GM23338 (cell line): ENCODE data around the gene ADAMTS10. TPM values are rescaled to one million over a fixed set of nuclear protein-coding genes. Genes with fewer than 3 reads are reported as not detected.

Experiments used
- ATAC-seq: fragments of 200-7000 bp; cut with Tn5 transposase; 3 replicates; pipeline ENCODE4 v1.9.1; 2020
- DNase-seq: peaks from one replicate; pipeline ENCODE4 v3.0.0-alpha.2; 2015; ENCODE audit warnings: low spot score
- H2AFZ ChIP-seq: fragments of 200-600 bp; sonication (generic); 2 replicates; pipeline ENCODE4 v1.8.0; 2016; ENCODE audit warnings: antibody characterized with exemption, mild to moderate bottlenecking, moderate library complexity
- H3F3A ChIP-seq: fragments of 200-600 bp; sonication (generic); replicated peaks from 2 replicates; pipeline ENCODE4 v1.8.0; 2017; ENCODE audit warnings: antibody characterized with exemption, mixed run types, low read depth
- H3K27ac ChIP-seq: fragments of 200-600 bp; sonication (generic); 2 replicates; pipeline ENCODE4 v1.6.1; 2016; ENCODE audit warnings: low read depth
- H3K27me3 ChIP-seq: fragments of 200-600 bp; sonication (generic); 2 replicates; pipeline ENCODE4 v1.8.0; 2016; ENCODE audit warnings: mild to moderate bottlenecking, mixed run types, moderate library complexity; ENCODE audit not compliant: insufficient read depth
- H3K36me3 ChIP-seq: fragments of 200-600 bp; sonication (generic); 2 replicates; pipeline ENCODE4 v1.8.0; 2016; ENCODE audit warnings: mild to moderate bottlenecking; ENCODE audit not compliant: insufficient read depth
- H3K4me1 ChIP-seq: fragments of 200-600 bp; sonication (generic); 2 replicates; pipeline ENCODE4 v1.8.0; 2016; ENCODE audit warnings: mild to moderate bottlenecking, moderate library complexity; ENCODE audit not compliant: insufficient read depth
- H3K4me2 ChIP-seq: fragments of 200-600 bp; sonication (generic); 2 replicates; pipeline ENCODE4 v1.7.1; 2017; ENCODE audit warnings: mixed run types
- H3K4me3 ChIP-seq: fragments of 200-600 bp; sonication (generic); 2 replicates; pipeline ENCODE4 v1.6.1; 2016; ENCODE audit warnings: mixed run types
- H3K79me2 ChIP-seq: fragments of 200-600 bp; sonication (generic); replicated peaks from 2 replicates; pipeline ENCODE4 v1.8.0; 2017; ENCODE audit warnings: mild to moderate bottlenecking; ENCODE audit not compliant: insufficient read depth
- H3K9me2 ChIP-seq: fragments of 200-600 bp; sonication (generic); 2 replicates; pipeline ENCODE4 v1.8.0; 2017; ENCODE audit not compliant: insufficient read depth
- H4K20me1 ChIP-seq: fragments of 200-600 bp; sonication (generic); replicated peaks from 2 replicates; pipeline ENCODE4 v1.8.0; 2017; ENCODE audit warnings: mild to moderate bottlenecking; ENCODE audit not compliant: insufficient read depth
- H3K27ac Mint-ChIP-seq: 2 replicates; pipeline ENCODE4 v1.8.0; 2020; ENCODE audit warnings: inconsistent platforms, mild to moderate bottlenecking, moderate library complexity, mixed read lengths
- H3K27me3 Mint-ChIP-seq: 3 replicates; pipeline ENCODE4 v1.8.0; 2022; ENCODE audit warnings: low read depth, mild to moderate bottlenecking, moderate library complexity, mixed read lengths, inconsistent platforms; ENCODE audit not compliant: insufficient read depth, poor library complexity
- H3K36me3 Mint-ChIP-seq: 3 replicates; pipeline ENCODE4 v1.8.0; 2021; ENCODE audit warnings: low read depth, mild to moderate bottlenecking, inconsistent platforms, moderate library complexity, mixed read lengths
- H3K4me1 Mint-ChIP-seq: 3 replicates; pipeline ENCODE4 v1.8.0; 2020; ENCODE audit warnings: mild to moderate bottlenecking, inconsistent platforms, mixed read lengths
- H3K4me3 Mint-ChIP-seq: 3 replicates; pipeline ENCODE4 v1.8.0; 2021; ENCODE audit warnings: moderate library complexity, mild to moderate bottlenecking, inconsistent platforms, mixed read lengths
- H3K9me3 Mint-ChIP-seq: 3 replicates; pipeline ENCODE4 v1.8.0; 2020; ENCODE audit warnings: moderate library complexity, mild to moderate bottlenecking, inconsistent platforms, mixed read lengths
- CREB1 ChIP-seq: fragments of 250-450 bp; sonication (Bioruptor Pico); IDR thresholded peaks from 2 replicates; pipeline ENCODE4 v1.5.0; 2020; ENCODE audit warnings: low read depth, mild to moderate bottlenecking, moderate library complexity
- EZH2 ChIP-seq: fragments of 200-600 bp; sonication (generic); IDR thresholded peaks from one replicate; pipeline ENCODE4 v1.8.0; 2017; ENCODE audit warnings: antibody characterized with exemption, mild to moderate bottlenecking, low read depth; ENCODE audit not compliant: unreplicated experiment
- EZH2phosphoT487 ChIP-seq: fragments of 200-600 bp; sonication (generic); IDR thresholded peaks from one replicate; pipeline ENCODE4 v1.8.1; 2018; ENCODE audit warnings: antibody characterized with exemption; ENCODE audit not compliant: unreplicated experiment
- JUNB ChIP-seq: IDR thresholded peaks from one replicate; pipeline ENCODE4 v1.6.1; 2016; ENCODE audit warnings: antibody characterized with exemption; ENCODE audit not compliant: unreplicated experiment
- NANOG ChIP-seq: IDR thresholded peaks from 2 replicates; pipeline ENCODE4 v1.6.1; 2016; ENCODE audit warnings: antibody characterized with exemption, borderline replicate concordance
- POLR2AphosphoS5 ChIP-seq: IDR thresholded peaks from 2 replicates; pipeline ENCODE4 v1.6.1; 2016; ENCODE audit warnings: antibody characterized with exemption, low read depth
- STAT1 ChIP-seq: IDR thresholded peaks from one replicate; pipeline ENCODE4 v1.6.1; 2016; ENCODE audit warnings: antibody characterized with exemption; ENCODE audit not compliant: unreplicated experiment
- ZNF331 ChIP-seq: fragments of 250-450 bp; sonication (Bioruptor Pico); IDR thresholded peaks from 2 replicates; pipeline ENCODE4 v1.5.0; 2020; ENCODE audit warnings: low read depth, mild to moderate bottlenecking, moderate library complexity
- polyA plus RNA-seq: library from polyadenylated mRNA; unstranded; fragments of >200 nt; fragmentation: Nextera tagmentation; extraction: Ambion mirVana; gene quantifications from 2 replicates; pipeline ENCODE4 v1.2.1, GENCODE V29; 2016
- total RNA-seq: library from RNA; depleted of rRNA; stranded (reverse); fragments of >200 nt; shearing (Covaris generic); gene quantifications from 2 replicates; pipeline ENCODE4 v1.2.3, GENCODE V29; 2014
- TF ChIP-seq, protein P1 (sequence below): IDR thresholded peaks from 2 replicates; pipeline ENCODE4 v1.6.1; 2016; ENCODE audit warnings: antibody characterized with exemption
- TF ChIP-seq, protein P2 (sequence below): fragments of 250-450 bp; sonication (Bioruptor Pico); IDR thresholded peaks from 2 replicates; pipeline ENCODE4 v1.5.0; 2020; ENCODE audit warnings: mild to moderate bottlenecking, moderate library complexity
- TF ChIP-seq, protein P3 (sequence below): IDR thresholded peaks from one replicate; pipeline ENCODE4 v1.6.1; 2018; ENCODE audit warnings: antibody characterized with exemption; ENCODE audit not compliant: unreplicated experiment
- TF ChIP-seq, protein P4 (sequence below), 2 experiments: fragments of 200-600 bp in 1 of 2; sonication (generic) in 1 of 2; conservative IDR thresholded peaks; 2 replicates each; pipeline versions ENCODE4 v1.5.1 to v1.6.1; 2016 to 2017; ENCODE audit warnings: antibody characterized with exemption in 2 of 2, low read depth in 2 of 2, mild to moderate bottlenecking in 2 of 2, moderate library complexity in 1 of 2

Gene ADAMTS10
- total and polyA plus RNA-seq, 2 experiments from 2014 or later: 5.0 to 25.9 TPM

DNA sequence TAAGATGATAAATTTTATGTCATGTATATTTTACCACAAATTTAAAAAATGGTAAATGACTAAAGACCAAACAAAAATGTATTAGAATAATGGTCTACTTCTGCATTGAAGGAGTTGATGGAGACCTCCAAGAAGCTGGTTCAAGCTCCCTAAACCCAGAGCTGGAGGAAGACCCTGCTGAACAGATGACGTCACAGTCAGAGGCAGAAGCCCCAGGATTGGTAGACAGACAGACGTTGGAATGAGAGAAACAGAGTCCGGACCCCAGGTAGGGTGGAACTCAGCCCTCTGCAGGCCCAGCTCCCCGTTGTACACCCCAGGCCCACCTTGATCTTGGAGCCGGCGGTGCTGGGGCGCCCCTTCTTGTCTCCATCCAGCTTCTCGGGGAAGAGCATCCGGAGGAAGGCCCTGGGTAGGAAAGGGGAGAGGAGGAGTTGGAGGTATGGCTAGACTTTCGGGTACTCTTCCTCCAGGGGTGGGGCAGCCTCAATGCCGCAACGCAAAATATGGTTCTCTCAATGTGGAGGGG, 70.8 kb downstream of the ADAMTS10 start:
- no peaks in the 10 kb centered on the region for H3K36me3 Mint-ChIP-seq
- H3K4me1 Mint-ChIP-seq: no peaks in the 10 kb centered on the region
- H3K9me3 Mint-ChIP-seq: no peaks in the 10 kb centered on the region
- TF ChIP-seq CREB1 (no peak), EZH2phosphoT487 (no peak), STAT1 (no peak), EZH2 (no peak), NANOG (no peak), JUNB (no peak), ZNF331 (no peak), POLR2AphosphoS5 (no peak)
- TF ChIP-seq, protein P1, sequence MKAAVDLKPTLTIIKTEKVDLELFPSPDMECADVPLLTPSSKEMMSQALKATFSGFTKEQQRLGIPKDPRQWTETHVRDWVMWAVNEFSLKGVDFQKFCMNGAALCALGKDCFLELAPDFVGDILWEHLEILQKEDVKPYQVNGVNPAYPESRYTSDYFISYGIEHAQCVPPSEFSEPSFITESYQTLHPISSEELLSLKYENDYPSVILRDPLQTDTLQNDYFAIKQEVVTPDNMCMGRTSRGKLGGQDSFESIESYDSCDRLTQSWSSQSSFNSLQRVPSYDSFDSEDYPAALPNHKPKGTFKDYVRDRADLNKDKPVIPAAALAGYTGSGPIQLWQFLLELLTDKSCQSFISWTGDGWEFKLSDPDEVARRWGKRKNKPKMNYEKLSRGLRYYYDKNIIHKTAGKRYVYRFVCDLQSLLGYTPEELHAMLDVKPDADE: no peak
- TF ChIP-seq, protein P2, sequence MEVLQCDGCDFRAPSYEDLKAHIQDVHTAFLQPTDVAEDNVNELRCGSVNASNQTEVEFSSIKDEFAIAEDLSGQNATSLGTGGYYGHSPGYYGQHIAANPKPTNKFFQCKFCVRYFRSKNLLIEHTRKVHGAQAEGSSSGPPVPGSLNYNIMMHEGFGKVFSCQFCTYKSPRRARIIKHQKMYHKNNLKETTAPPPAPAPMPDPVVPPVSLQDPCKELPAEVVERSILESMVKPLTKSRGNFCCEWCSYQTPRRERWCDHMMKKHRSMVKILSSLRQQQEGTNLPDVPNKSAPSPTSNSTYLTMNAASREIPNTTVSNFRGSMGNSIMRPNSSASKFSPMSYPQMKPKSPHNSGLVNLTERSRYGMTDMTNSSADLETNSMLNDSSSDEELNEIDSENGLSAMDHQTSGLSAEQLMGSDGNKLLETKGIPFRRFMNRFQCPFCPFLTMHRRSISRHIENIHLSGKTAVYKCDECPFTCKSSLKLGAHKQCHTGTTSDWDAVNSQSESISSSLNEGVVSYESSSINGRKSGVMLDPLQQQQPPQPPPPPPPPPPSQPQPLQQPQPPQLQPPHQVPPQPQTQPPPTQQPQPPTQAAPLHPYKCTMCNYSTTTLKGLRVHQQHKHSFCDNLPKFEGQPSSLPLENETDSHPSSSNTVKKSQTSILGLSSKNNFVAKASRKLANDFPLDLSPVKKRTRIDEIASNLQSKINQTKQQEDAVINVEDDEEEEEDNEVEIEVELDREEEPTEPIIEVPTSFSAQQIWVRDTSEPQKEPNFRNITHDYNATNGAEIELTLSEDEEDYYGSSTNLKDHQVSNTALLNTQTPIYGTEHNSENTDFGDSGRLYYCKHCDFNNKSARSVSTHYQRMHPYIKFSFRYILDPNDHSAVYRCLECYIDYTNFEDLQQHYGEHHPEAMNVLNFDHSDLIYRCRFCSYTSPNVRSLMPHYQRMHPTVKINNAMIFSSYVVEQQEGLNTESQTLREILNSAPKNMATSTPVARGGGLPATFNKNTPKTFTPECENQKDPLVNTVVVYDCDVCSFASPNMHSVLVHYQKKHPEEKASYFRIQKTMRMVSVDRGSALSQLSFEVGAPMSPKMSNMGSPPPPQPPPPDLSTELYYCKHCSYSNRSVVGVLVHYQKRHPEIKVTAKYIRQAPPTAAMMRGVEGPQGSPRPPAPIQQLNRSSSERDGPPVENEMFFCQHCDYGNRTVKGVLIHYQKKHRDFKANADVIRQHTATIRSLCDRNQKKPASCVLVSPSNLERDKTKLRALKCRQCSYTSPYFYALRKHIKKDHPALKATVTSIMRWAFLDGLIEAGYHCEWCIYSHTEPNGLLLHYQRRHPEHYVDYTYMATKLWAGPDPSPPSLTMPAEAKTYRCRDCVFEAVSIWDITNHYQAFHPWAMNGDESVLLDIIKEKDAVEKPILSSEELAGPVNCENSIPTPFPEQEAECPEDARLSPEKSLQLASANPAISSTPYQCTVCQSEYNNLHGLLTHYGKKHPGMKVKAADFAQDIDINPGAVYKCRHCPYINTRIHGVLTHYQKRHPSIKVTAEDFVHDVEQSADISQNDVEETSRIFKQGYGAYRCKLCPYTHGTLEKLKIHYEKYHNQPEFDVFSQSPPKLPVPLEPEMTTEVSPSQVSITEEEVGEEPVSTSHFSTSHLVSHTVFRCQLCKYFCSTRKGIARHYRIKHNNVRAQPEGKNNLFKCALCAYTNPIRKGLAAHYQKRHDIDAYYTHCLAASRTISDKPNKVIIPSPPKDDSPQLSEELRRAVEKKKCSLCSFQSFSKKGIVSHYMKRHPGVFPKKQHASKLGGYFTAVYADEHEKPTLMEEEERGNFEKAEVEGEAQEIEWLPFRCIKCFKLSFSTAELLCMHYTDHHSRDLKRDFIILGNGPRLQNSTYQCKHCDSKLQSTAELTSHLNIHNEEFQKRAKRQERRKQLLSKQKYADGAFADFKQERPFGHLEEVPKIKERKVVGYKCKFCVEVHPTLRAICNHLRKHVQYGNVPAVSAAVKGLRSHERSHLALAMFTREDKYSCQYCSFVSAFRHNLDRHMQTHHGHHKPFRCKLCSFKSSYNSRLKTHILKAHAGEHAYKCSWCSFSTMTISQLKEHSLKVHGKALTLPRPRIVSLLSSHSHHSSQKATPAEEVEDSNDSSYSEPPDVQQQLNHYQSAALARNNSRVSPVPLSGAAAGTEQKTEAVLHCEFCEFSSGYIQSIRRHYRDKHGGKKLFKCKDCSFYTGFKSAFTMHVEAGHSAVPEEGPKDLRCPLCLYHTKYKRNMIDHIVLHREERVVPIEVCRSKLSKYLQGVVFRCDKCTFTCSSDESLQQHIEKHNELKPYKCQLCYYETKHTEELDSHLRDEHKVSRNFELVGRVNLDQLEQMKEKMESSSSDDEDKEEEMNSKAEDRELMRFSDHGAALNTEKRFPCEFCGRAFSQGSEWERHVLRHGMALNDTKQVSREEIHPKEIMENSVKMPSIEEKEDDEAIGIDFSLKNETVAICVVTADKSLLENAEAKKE (CRISPR knock-in tag): no peak
- TF ChIP-seq, protein P3, sequence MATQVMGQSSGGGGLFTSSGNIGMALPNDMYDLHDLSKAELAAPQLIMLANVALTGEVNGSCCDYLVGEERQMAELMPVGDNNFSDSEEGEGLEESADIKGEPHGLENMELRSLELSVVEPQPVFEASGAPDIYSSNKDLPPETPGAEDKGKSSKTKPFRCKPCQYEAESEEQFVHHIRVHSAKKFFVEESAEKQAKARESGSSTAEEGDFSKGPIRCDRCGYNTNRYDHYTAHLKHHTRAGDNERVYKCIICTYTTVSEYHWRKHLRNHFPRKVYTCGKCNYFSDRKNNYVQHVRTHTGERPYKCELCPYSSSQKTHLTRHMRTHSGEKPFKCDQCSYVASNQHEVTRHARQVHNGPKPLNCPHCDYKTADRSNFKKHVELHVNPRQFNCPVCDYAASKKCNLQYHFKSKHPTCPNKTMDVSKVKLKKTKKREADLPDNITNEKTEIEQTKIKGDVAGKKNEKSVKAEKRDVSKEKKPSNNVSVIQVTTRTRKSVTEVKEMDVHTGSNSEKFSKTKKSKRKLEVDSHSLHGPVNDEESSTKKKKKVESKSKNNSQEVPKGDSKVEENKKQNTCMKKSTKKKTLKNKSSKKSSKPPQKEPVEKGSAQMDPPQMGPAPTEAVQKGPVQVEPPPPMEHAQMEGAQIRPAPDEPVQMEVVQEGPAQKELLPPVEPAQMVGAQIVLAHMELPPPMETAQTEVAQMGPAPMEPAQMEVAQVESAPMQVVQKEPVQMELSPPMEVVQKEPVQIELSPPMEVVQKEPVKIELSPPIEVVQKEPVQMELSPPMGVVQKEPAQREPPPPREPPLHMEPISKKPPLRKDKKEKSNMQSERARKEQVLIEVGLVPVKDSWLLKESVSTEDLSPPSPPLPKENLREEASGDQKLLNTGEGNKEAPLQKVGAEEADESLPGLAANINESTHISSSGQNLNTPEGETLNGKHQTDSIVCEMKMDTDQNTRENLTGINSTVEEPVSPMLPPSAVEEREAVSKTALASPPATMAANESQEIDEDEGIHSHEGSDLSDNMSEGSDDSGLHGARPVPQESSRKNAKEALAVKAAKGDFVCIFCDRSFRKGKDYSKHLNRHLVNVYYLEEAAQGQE: no peak
- TF ChIP-seq, protein P4, sequence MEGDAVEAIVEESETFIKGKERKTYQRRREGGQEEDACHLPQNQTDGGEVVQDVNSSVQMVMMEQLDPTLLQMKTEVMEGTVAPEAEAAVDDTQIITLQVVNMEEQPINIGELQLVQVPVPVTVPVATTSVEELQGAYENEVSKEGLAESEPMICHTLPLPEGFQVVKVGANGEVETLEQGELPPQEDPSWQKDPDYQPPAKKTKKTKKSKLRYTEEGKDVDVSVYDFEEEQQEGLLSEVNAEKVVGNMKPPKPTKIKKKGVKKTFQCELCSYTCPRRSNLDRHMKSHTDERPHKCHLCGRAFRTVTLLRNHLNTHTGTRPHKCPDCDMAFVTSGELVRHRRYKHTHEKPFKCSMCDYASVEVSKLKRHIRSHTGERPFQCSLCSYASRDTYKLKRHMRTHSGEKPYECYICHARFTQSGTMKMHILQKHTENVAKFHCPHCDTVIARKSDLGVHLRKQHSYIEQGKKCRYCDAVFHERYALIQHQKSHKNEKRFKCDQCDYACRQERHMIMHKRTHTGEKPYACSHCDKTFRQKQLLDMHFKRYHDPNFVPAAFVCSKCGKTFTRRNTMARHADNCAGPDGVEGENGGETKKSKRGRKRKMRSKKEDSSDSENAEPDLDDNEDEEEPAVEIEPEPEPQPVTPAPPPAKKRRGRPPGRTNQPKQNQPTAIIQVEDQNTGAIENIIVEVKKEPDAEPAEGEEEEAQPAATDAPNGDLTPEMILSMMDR (conservative IDR thresholded peaks at IDR 0.05; ENCODE audit: low read depth in 2 of 2): no peak
- H4K20me1 ChIP-seq: no peaks in the 10 kb centered on the region; the same call in 1 of the 2 replicates
- H3F3A ChIP-seq: no peaks in the 10 kb centered on the region
- no peaks in the 10 kb centered on the region for H3K9me2 ChIP-seq
- ATAC-seq: no peak
- no peak overlapping the region for H3K27ac Mint-ChIP-seq
- H3K79me2 ChIP-seq: no peaks in the 10 kb centered on the region
- no peaks in the 10 kb centered on the region for H3K27me3 ChIP-seq
- no peak overlapping the region for H2AFZ ChIP-seq
- H3K27ac ChIP-seq: no peak overlapping the region
- H3K36me3 ChIP-seq: no peaks in the 10 kb centered on the region
- no peak overlapping the region for H3K4me3 ChIP-seq
- no peak overlapping the region for H3K4me2 ChIP-seq
- H3K4me3 Mint-ChIP-seq: no peak overlapping the region
- peaks cover 4% of the 10 kb centered on the region for H3K27me3 Mint-ChIP-seq
- no peak for DNase-seq
- peaks cover 3% of the 10 kb centered on the region; the same call in 1 of the 2 replicates for H3K4me1 ChIP-seq
